HFFc6 (cell line): ENCODE results near the gene SNAP47. TPM values are rescaled to one million over a fixed set of nuclear protein-coding genes. Genes with fewer than 3 reads are reported as not detected.

Source experiments
- DNase-seq: peaks from one replicate; pipeline ENCODE4 v3.0.0-alpha.2; 2018
- H3K27ac Mint-ChIP-seq: 2 replicates; pipeline ENCODE4 v1.8.0; 2020; ENCODE audit warnings: mild to moderate bottlenecking, mixed read lengths
- H3K27me3 Mint-ChIP-seq: 2 replicates; pipeline ENCODE4 v1.8.0; 2021; ENCODE audit warnings: mild to moderate bottlenecking, moderate library complexity, mixed read lengths; ENCODE audit not compliant: insufficient read depth
- H3K36me3 Mint-ChIP-seq: 2 replicates; pipeline ENCODE4 v1.8.0; 2021; ENCODE audit warnings: low read depth, mixed read lengths
- H3K4me1 Mint-ChIP-seq: 2 replicates; pipeline ENCODE4 v1.8.0; 2020; ENCODE audit warnings: low read depth, mixed read lengths
- H3K4me3 Mint-ChIP-seq: 2 replicates; pipeline ENCODE4 v1.8.0; 2020; ENCODE audit warnings: mild to moderate bottlenecking, moderate library complexity, mixed read lengths
- H3K9me3 Mint-ChIP-seq: 2 replicates; pipeline ENCODE4 v1.8.0; 2020; ENCODE audit warnings: mild to moderate bottlenecking, mixed read lengths
- CTCF ChIP-seq: fragments of 200-600 bp; sonication (generic); IDR thresholded peaks from 2 replicates; pipeline ENCODE4 v1.5.0; 2021; ENCODE audit warnings: antibody characterized with exemption, mild to moderate bottlenecking
- total RNA-seq, 6 experiments: library from RNA; stranded (reverse); fragmentation: NEBNext Ultra II Directional; extraction: Animal tissue kit (Norgen Biotek cat#: 25700); gene quantifications; 2 replicates in 1 of 6; 3 replicates in 5 of 6; pipeline ENCODE4 v1.2.3, GENCODE V29; 2021

Gene SNAP47
- total RNA-seq, 6 experiments from 2014 or later: 27.0 to 31.2 (median 30.4) TPM

- DNase-seq: no peak
- H3K4me3 Mint-ChIP-seq: no peak overlapping the region
- no peaks in the 10 kb centered on the region for H3K9me3 Mint-ChIP-seq
- H3K27ac Mint-ChIP-seq: no peak overlapping the region
- peaks cover 48% of the 10 kb centered on the region for H3K4me1 Mint-ChIP-seq
- TF ChIP-seq CTCF: no peak
- no peaks in the 10 kb centered on the region for H3K27me3 Mint-ChIP-seq
- H3K36me3 Mint-ChIP-seq: peaks cover 9% of the 10 kb centered on the region
These were observed 38.3 kb downstream of the SNAP47 start for GRCh38 chr1:227773558-227773957.

DNA sequence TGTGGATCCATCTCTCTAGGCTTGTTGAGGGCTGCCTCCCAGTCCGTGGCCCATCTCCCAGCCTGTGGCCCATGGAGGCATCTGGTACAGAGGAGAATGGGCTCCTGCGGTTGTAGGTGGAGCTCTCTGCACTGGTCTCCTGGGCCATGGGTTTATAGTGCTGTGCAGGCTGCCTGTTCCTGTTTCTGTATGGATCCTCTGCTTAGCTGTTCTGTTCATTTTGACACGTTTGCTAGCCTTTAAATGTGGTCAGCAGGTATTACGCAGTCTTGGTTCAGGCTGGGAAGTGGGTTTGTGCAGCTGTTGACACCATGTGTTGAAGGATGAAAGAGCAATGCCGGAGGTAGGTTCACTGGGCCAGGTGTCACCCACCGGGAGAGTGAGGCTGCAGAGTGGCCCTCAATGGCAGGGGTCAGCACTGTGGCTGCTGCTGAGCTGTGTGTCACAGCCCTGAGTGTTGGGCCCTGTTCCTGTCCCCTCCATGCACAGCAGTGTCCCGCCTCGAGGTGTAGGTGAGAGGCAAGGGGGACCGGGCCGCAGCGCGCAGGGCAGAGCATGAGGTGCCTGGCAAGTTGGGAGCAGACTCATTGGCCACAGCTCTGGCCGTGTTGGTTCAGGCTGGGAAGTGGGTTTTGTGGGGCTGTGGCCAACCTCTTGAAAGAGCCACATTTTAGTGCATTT is 39.0 kb downstream of the SNAP47 start:
- Mint-ChIP-seq H3K27me3 (no peaks in the 10 kb centered on the region), H3K36me3 (peaks cover 4% of the 10 kb centered on the region), H3K27ac (no peak overlapping the region), H3K4me3 (no peak overlapping the region), H3K9me3 (no peaks in the 10 kb centered on the region), H3K4me1 (peaks cover 54% of the 10 kb centered on the region)
- TF ChIP-seq CTCF: no peak
- DNase-seq: no peak

- Mint-ChIP-seq H3K4me3 (no peak overlapping the region), H3K4me1 (peaks cover 62% of the 10 kb centered on the region), H3K27me3 (no peaks in the 10 kb centered on the region), H3K36me3 (peaks cover 4% of the 10 kb centered on the region), H3K9me3 (no peaks in the 10 kb centered on the region), H3K27ac (peak overlapping the region; percentile 95; the same call in 1 of the 2 replicates)
- peak; percentile 21 for DNase-seq
- no peak for TF ChIP-seq CTCF
These were observed 39.8 kb downstream of the SNAP47 start for GRCh38 chr1:227774821-227775661.

- no peaks in the 10 kb centered on the region for H3K27me3 Mint-ChIP-seq
- no peak for DNase-seq
- peak overlapping the region; percentile 95 for H3K27ac Mint-ChIP-seq
- H3K4me3 Mint-ChIP-seq: peak overlapping the region; percentile 61; the same call in 1 of the 2 replicates
- H3K9me3 Mint-ChIP-seq: no peaks in the 10 kb centered on the region
- H3K4me1 Mint-ChIP-seq: peaks cover 62% of the 10 kb centered on the region
- peaks cover 4% of the 10 kb centered on the region for H3K36me3 Mint-ChIP-seq
- no peak for TF ChIP-seq CTCF
These were observed 40.6 kb downstream of the SNAP47 start for GRCh38 chr1:227775841-227776240.

DNA sequence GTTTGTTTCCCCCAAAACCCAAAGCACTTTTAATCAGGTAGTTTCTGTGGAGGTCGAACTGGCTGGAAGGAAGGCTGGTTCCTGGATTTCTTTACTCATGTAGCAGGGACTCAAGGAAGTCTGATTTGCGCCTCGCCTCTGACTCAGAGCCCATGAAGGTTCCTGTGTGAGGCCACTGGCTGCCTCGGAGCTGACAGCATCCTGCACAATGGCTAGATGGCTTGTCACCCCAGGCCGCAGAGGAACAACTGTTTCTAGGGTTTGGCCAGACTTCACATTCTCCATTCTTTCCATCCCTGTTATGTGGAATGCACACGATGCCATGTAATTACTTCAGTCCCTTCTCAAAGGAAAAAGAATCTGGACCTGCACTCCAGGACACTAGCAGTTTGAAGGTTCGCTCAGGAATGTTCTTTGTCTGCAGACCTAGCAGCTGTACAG is 41.1 kb downstream of the SNAP47 start:
- Mint-ChIP-seq H3K4me3 (peak overlapping the region; percentile 61), H3K4me1 (peaks cover 62% of the 10 kb centered on the region), H3K27me3 (no peaks in the 10 kb centered on the region), H3K9me3 (no peaks in the 10 kb centered on the region), H3K27ac (peak overlapping the region; percentile 95), H3K36me3 (peaks cover 4% of the 10 kb centered on the region)
- peak; percentile 84 for DNase-seq
- no peak for TF ChIP-seq CTCF
